GM23338 (cell line): ENCODE measurements around the gene FAM13A. TPM values are rescaled to one million over a fixed set of nuclear protein-coding genes. Genes with fewer than 3 reads are reported as not detected.

Experiments
- ATAC-seq: fragments of 200-7000 bp; cut with Tn5 transposase; 3 replicates; pipeline ENCODE4 v1.9.1; 2020
- DNase-seq: peaks from one replicate; pipeline ENCODE4 v3.0.0-alpha.2; 2015; ENCODE audit warnings: low spot score
- H2AFZ ChIP-seq: fragments of 200-600 bp; sonication (generic); 2 replicates; pipeline ENCODE4 v1.8.0; 2016; ENCODE audit warnings: antibody characterized with exemption, mild to moderate bottlenecking, moderate library complexity
- H3F3A ChIP-seq: fragments of 200-600 bp; sonication (generic); replicated peaks from 2 replicates; pipeline ENCODE4 v1.8.0; 2017; ENCODE audit warnings: antibody characterized with exemption, mixed run types, low read depth
- H3K27ac ChIP-seq: fragments of 200-600 bp; sonication (generic); 2 replicates; pipeline ENCODE4 v1.6.1; 2016; ENCODE audit warnings: low read depth
- H3K27me3 ChIP-seq: fragments of 200-600 bp; sonication (generic); 2 replicates; pipeline ENCODE4 v1.8.0; 2016; ENCODE audit warnings: mild to moderate bottlenecking, mixed run types, moderate library complexity; ENCODE audit not compliant: insufficient read depth
- H3K36me3 ChIP-seq: fragments of 200-600 bp; sonication (generic); 2 replicates; pipeline ENCODE4 v1.8.0; 2016; ENCODE audit warnings: mild to moderate bottlenecking; ENCODE audit not compliant: insufficient read depth
- H3K4me1 ChIP-seq: fragments of 200-600 bp; sonication (generic); 2 replicates; pipeline ENCODE4 v1.8.0; 2016; ENCODE audit warnings: mild to moderate bottlenecking, moderate library complexity; ENCODE audit not compliant: insufficient read depth
- H3K4me2 ChIP-seq: fragments of 200-600 bp; sonication (generic); 2 replicates; pipeline ENCODE4 v1.7.1; 2017; ENCODE audit warnings: mixed run types
- H3K4me3 ChIP-seq: fragments of 200-600 bp; sonication (generic); 2 replicates; pipeline ENCODE4 v1.6.1; 2016; ENCODE audit warnings: mixed run types
- H3K79me2 ChIP-seq: fragments of 200-600 bp; sonication (generic); replicated peaks from 2 replicates; pipeline ENCODE4 v1.8.0; 2017; ENCODE audit warnings: mild to moderate bottlenecking; ENCODE audit not compliant: insufficient read depth
- H3K9me2 ChIP-seq: fragments of 200-600 bp; sonication (generic); 2 replicates; pipeline ENCODE4 v1.8.0; 2017; ENCODE audit not compliant: insufficient read depth
- H4K20me1 ChIP-seq: fragments of 200-600 bp; sonication (generic); replicated peaks from 2 replicates; pipeline ENCODE4 v1.8.0; 2017; ENCODE audit warnings: mild to moderate bottlenecking; ENCODE audit not compliant: insufficient read depth
- H3K27ac Mint-ChIP-seq: 2 replicates; pipeline ENCODE4 v1.8.0; 2020; ENCODE audit warnings: inconsistent platforms, mild to moderate bottlenecking, moderate library complexity, mixed read lengths
- H3K27me3 Mint-ChIP-seq: 3 replicates; pipeline ENCODE4 v1.8.0; 2022; ENCODE audit warnings: low read depth, mild to moderate bottlenecking, moderate library complexity, mixed read lengths, inconsistent platforms; ENCODE audit not compliant: insufficient read depth, poor library complexity
- H3K36me3 Mint-ChIP-seq: 3 replicates; pipeline ENCODE4 v1.8.0; 2021; ENCODE audit warnings: low read depth, mild to moderate bottlenecking, inconsistent platforms, moderate library complexity, mixed read lengths
- H3K4me1 Mint-ChIP-seq: 3 replicates; pipeline ENCODE4 v1.8.0; 2020; ENCODE audit warnings: mild to moderate bottlenecking, inconsistent platforms, mixed read lengths
- H3K4me3 Mint-ChIP-seq: 3 replicates; pipeline ENCODE4 v1.8.0; 2021; ENCODE audit warnings: moderate library complexity, mild to moderate bottlenecking, inconsistent platforms, mixed read lengths
- H3K9me3 Mint-ChIP-seq: 3 replicates; pipeline ENCODE4 v1.8.0; 2020; ENCODE audit warnings: moderate library complexity, mild to moderate bottlenecking, inconsistent platforms, mixed read lengths
- CREB1 ChIP-seq: fragments of 250-450 bp; sonication (Bioruptor Pico); IDR thresholded peaks from 2 replicates; pipeline ENCODE4 v1.5.0; 2020; ENCODE audit warnings: low read depth, mild to moderate bottlenecking, moderate library complexity
- ETS1 ChIP-seq: IDR thresholded peaks from 2 replicates; pipeline ENCODE4 v1.6.1; 2016; ENCODE audit warnings: antibody characterized with exemption
- EZH2 ChIP-seq: fragments of 200-600 bp; sonication (generic); IDR thresholded peaks from one replicate; pipeline ENCODE4 v1.8.0; 2017; ENCODE audit warnings: antibody characterized with exemption, mild to moderate bottlenecking, low read depth; ENCODE audit not compliant: unreplicated experiment
- EZH2phosphoT487 ChIP-seq: fragments of 200-600 bp; sonication (generic); IDR thresholded peaks from one replicate; pipeline ENCODE4 v1.8.1; 2018; ENCODE audit warnings: antibody characterized with exemption; ENCODE audit not compliant: unreplicated experiment
- JUNB ChIP-seq: IDR thresholded peaks from one replicate; pipeline ENCODE4 v1.6.1; 2016; ENCODE audit warnings: antibody characterized with exemption; ENCODE audit not compliant: unreplicated experiment
- NANOG ChIP-seq: IDR thresholded peaks from 2 replicates; pipeline ENCODE4 v1.6.1; 2016; ENCODE audit warnings: antibody characterized with exemption, borderline replicate concordance
- POLR2AphosphoS5 ChIP-seq: IDR thresholded peaks from 2 replicates; pipeline ENCODE4 v1.6.1; 2016; ENCODE audit warnings: antibody characterized with exemption, low read depth
- STAT1 ChIP-seq: IDR thresholded peaks from one replicate; pipeline ENCODE4 v1.6.1; 2016; ENCODE audit warnings: antibody characterized with exemption; ENCODE audit not compliant: unreplicated experiment
- ZNF114 ChIP-seq: fragments of 250-450 bp; sonication (Bioruptor Pico); IDR thresholded peaks from 2 replicates; pipeline ENCODE4 v1.5.0; 2020; ENCODE audit warnings: mild to moderate bottlenecking, moderate library complexity
- ZNF462 ChIP-seq: fragments of 250-450 bp; sonication (Bioruptor Pico); IDR thresholded peaks from 2 replicates; pipeline ENCODE4 v1.5.0; 2020; ENCODE audit warnings: mild to moderate bottlenecking, moderate library complexity
- polyA plus RNA-seq: library from polyadenylated mRNA; unstranded; fragments of >200 nt; fragmentation: Nextera tagmentation; extraction: Ambion mirVana; gene quantifications from 2 replicates; pipeline ENCODE4 v1.2.1, GENCODE V29; 2016
- total RNA-seq: library from RNA; depleted of rRNA; stranded (reverse); fragments of >200 nt; shearing (Covaris generic); gene quantifications from 2 replicates; pipeline ENCODE4 v1.2.3, GENCODE V29; 2014
- TF ChIP-seq, protein P1 (sequence below), 2 experiments: fragments of 200-600 bp in 1 of 2; sonication (generic) in 1 of 2; conservative IDR thresholded peaks; 2 replicates each; pipeline versions ENCODE4 v1.5.1 to v1.6.1; 2016 to 2017; ENCODE audit warnings: antibody characterized with exemption in 2 of 2, low read depth in 2 of 2, mild to moderate bottlenecking in 2 of 2, moderate library complexity in 1 of 2

Gene FAM13A
- total and polyA plus RNA-seq, 2 experiments from 2014 or later = 13.9 to 28.4 TPM

DNA sequence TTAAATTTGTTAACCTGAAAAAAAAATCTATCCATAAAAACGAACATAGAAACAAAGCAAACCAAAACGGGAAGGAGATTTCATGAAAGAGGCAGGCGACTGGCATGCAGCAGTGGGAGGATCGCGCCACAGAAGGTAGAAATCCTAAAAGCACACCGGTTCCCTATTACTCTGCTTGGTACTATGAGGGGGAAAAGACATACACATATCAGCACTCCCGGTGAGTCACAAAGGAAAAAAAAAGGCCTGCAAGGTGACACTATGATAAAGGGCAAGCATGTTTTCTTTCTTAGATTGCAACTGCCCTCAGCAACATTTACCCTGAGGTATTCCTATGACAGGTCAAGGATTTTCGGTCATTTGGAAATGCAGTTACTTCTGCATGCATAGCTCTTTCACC, 298.7 kb downstream of the FAM13A start:
- Histone ChIP-seq H3K27ac (no peak overlapping the region; the same call in 1 of the 2 replicates), H3F3A (no peaks in the 10 kb centered on the region), H4K20me1 (no peaks in the 10 kb centered on the region), H2AFZ (no peak overlapping the region), H3K36me3 (no peaks in the 10 kb centered on the region), H3K9me2 (no peaks in the 10 kb centered on the region), H3K79me2 (no peaks in the 10 kb centered on the region), H3K4me2 (peak overlapping the region; percentile 17; the same call in 1 of the 2 replicates), H3K4me1 (peaks cover 24% of the 10 kb centered on the region), H3K4me3 (no peak overlapping the region), H3K27me3 (no peaks in the 10 kb centered on the region)
- peak; percentile 21; the same call in 1 of the 3 replicates for ATAC-seq
- DNase-seq = no peak
- Mint-ChIP-seq H3K27me3 (no peaks in the 10 kb centered on the region), H3K4me1 (peaks cover 28% of the 10 kb centered on the region), H3K9me3 (no peaks in the 10 kb centered on the region), H3K36me3 (no peaks in the 10 kb centered on the region), H3K27ac (peak overlapping the region; percentile 51), H3K4me3 (no peak overlapping the region)
- no peak for TF ChIP-seq EZH2phosphoT487
- TF ChIP-seq ZNF114 = no peak
- TF ChIP-seq JUNB = no peak

DNA sequence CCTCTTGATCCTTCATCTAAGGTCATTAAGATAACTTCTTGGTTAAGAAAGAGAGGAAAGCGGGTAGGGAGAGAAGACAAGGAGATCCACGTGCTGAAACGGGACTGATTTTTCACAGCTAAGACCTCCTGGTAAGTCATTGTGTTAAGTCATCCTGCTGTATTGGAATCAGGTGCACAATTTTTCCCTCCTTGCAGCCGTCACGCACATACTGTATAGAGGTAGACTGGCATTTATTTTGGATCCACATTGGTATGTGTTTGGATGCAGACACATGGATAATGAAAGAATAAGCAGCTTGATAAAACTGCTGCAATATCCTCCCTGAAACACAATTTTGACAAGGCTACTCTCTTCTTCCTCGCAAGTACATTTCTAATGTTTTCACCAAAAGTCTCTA, 299.2 kb downstream of the FAM13A start:
- H3K27ac Mint-ChIP-seq = peak overlapping the region; percentile 51; the same call in 1 of the 2 replicates
- no peaks in the 10 kb centered on the region for H3K9me2 ChIP-seq
- DNase-seq = no peak
- no peak overlapping the region for H2AFZ ChIP-seq
- H3K79me2 ChIP-seq = no peaks in the 10 kb centered on the region
- no peaks in the 10 kb centered on the region for H3F3A ChIP-seq
- H3K27me3 Mint-ChIP-seq = no peaks in the 10 kb centered on the region
- no peaks in the 10 kb centered on the region for H3K27me3 ChIP-seq
- no peak for ATAC-seq
- peaks cover 24% of the 10 kb centered on the region for H3K4me1 ChIP-seq
- peak overlapping the region; percentile 17; the same call in 1 of the 2 replicates for H3K4me2 ChIP-seq
- H3K9me3 Mint-ChIP-seq = no peaks in the 10 kb centered on the region
- no peaks in the 10 kb centered on the region for H4K20me1 ChIP-seq
- no peaks in the 10 kb centered on the region for H3K36me3 Mint-ChIP-seq
- no peak overlapping the region for H3K4me3 ChIP-seq
- H3K36me3 ChIP-seq = no peaks in the 10 kb centered on the region
- peaks cover 30% of the 10 kb centered on the region for H3K4me1 Mint-ChIP-seq
- H3K4me3 Mint-ChIP-seq = no peak overlapping the region
- H3K27ac ChIP-seq = no peak overlapping the region
- no peak for TF ChIP-seq ETS1
- no peak for TF ChIP-seq ZNF462 (CRISPR knock-in tag)
- TF ChIP-seq, protein P1, sequence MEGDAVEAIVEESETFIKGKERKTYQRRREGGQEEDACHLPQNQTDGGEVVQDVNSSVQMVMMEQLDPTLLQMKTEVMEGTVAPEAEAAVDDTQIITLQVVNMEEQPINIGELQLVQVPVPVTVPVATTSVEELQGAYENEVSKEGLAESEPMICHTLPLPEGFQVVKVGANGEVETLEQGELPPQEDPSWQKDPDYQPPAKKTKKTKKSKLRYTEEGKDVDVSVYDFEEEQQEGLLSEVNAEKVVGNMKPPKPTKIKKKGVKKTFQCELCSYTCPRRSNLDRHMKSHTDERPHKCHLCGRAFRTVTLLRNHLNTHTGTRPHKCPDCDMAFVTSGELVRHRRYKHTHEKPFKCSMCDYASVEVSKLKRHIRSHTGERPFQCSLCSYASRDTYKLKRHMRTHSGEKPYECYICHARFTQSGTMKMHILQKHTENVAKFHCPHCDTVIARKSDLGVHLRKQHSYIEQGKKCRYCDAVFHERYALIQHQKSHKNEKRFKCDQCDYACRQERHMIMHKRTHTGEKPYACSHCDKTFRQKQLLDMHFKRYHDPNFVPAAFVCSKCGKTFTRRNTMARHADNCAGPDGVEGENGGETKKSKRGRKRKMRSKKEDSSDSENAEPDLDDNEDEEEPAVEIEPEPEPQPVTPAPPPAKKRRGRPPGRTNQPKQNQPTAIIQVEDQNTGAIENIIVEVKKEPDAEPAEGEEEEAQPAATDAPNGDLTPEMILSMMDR (conservative IDR thresholded peaks at IDR 0.05; ENCODE audit: low read depth in 2 of 2) = no peak
- no peak for TF ChIP-seq STAT1
- TF ChIP-seq POLR2AphosphoS5 = no peak
- no peak for TF ChIP-seq EZH2
- TF ChIP-seq NANOG = no peak
- no peak for TF ChIP-seq CREB1
